ENCODE data around the gene SPDYE2B. TPM values are rescaled to one million over a fixed set of nuclear protein-coding genes. Genes with fewer than 3 reads are reported as not detected.

Gene SPDYE2B
- polyA plus RNA-seq, 3 donors: not detected

Small RNAs within 50 kb of the gene (small RNA-seq; reads per million reads assigned to genes)
- gene AC105052.3 (ENCODE audit: insufficient read length, low read depth) (not detected), gene UPK3BL1 (ENCODE audit: insufficient read length, low read depth) (not detected)

Other genes with a start within 250 kb of the SPDYE2B start
- gene ORAI2, start 216.7 kb upstream of the SPDYE2B start, polyA plus RNA-seq: 10 to 100 TPM; 27.5 to 50.0 (median 38.2) TPM
- 10 to 100 TPM in 1 of 3 donors, 1 to 10 TPM in 2; 2.9 to 11.8 (median 9.7) TPM for gene ALKBH4, start 185.5 kb upstream of the SPDYE2B start, polyA plus RNA-seq
- 10 to 100 TPM in 1 of 3 donors, 1 to 10 TPM in 2; 5.4 to 10.7 (median 6.1) TPM for gene LRWD1, start 185.3 kb upstream of the SPDYE2B start, polyA plus RNA-seq
- gene POLR2J, start 171.4 kb upstream of the SPDYE2B start, polyA plus RNA-seq: 100 to 1,000 TPM in 1 of 3 donors, 10 to 100 TPM in 2; 65.7 to 104 (median 85.0) TPM
- gene RASA4B, start 132.5 kb upstream of the SPDYE2B start, polyA plus RNA-seq: 10 to 100 TPM in 2 of 3 donors, 1 to 10 TPM in 1; 6.3 to 24.1 (median 20.1) TPM
- 10 to 100 TPM in 1 of 3 donors, under 1 TPM in 2; 0.30 to 94.8 (median 0.39) TPM for gene UPK3BL2, start 106.6 kb upstream of the SPDYE2B start, polyA plus RNA-seq
- gene SPDYE2, start 99.1 kb upstream of the SPDYE2B start, polyA plus RNA-seq: not detected
- gene POLR2J3, start 77.7 kb upstream of the SPDYE2B start, polyA plus RNA-seq: 100 to 1,000 TPM in 1 of 3 donors, 10 to 100 TPM in 2; 24.4 to 133 (median 24.9) TPM
- 10 to 100 TPM; 13.9 to 64.5 (median 18.6) TPM for gene RASA4, start 33.6 kb upstream of the SPDYE2B start, polyA plus RNA-seq
- gene UPK3BL1, start 7.5 kb upstream of the SPDYE2B start, polyA plus RNA-seq: 100 to 1,000 TPM in 1 of 3 donors, 10 to 100 TPM in 2; 19.6 to 101 (median 21.6) TPM
- gene POLR2J2, start 21.3 kb downstream of the SPDYE2B start, polyA plus RNA-seq: 1 to 10 TPM; 1.1 to 5.5 (median 1.2) TPM
- 1 to 10 TPM; 2.5 to 6.8 (median 4.8) TPM for gene FAM185A, start 98.7 kb downstream of the SPDYE2B start, polyA plus RNA-seq